ENCODE results near the gene PEX1.
"Not testable (repeated sequence)": the region's sequence is repeated elsewhere in the genome, so short reads cannot be mapped to it uniquely, and the experiment has no call there.

PEX1 gene

DNA sequence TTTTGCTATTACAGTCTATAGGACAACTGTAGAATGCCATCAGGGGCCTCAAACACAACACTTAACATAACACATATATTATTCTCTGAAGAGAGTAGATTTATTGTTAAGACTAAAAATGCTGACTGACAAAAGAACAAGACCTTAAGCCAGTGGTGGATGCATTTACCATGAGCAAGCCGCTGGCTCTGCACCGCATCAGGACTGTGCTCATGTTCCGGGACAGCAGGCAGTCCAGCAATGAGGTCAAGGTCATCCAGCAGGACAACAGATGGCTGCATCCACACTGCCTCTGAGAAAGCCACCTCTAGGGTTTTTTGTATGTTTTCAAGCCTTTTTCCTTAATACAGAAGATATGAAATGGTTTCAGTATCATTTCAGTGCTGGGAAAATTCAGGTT lies 23.8 kb downstream of the PEX1 start:
- DNase-seq (ENCODE audit: low spot score), result no peak

DNA sequence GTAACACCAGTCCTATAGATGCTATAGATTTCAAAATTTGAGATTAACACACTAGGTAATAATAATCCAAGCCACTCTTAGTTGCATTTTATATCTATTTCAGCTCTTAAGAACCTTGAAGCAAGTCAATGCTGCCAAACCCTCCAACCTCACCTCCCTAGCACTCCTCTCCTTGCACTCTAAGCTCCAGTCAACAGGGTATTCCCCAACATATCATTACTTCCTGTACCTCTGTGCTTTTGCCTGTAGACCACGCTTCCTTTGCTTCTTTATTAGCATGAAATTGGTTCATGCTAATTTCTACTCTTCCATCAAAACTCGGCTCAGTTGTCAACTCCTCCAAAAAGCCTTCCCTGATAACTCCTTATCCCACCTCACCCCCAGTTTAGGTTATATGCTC lies 24.6 kb downstream of the PEX1 start:
- DNase-seq (ENCODE audit: low spot score), result no peak

DNA sequence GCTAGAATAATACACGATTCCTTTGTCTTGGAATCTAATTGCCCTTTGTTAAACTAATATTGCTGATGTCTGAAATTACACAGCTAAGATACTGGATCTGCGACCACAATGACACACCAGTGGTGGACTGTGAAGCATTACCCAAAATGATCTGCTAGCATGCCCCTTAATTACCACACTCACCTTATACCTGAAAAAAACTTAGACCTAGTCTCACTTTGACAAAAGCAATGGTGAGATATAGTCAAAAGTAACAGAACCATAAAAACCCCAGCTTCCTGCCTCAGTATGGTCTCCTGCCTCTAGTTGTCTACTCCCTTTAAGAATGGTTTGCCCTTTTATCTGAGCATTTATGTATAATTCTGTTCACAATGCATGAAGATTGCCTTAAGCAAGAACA lies 29.8 kb downstream of the PEX1 start:
- DNase-seq (ENCODE audit: low spot score), result no peak

DNA sequence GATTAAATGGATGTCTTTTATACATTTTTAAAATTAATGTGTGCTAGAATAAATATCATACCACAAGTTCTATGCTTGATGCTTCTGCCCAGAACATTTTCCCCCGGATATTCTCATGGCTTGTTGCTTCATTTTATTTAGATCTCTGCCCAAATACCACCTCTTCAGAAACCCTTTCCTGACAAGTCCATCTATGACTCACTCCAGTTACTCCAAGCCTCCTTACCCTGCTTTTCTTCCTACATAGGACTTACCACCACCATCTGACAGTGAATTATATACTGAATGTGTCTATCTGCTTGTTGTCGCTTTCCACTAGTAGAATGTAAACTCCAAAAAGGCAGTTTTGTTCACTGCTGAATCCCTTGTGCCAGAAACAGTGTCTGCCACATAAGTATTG lies 31.4 kb downstream of the PEX1 start:
- no peak for DNase-seq (ENCODE audit: low spot score)

DNA sequence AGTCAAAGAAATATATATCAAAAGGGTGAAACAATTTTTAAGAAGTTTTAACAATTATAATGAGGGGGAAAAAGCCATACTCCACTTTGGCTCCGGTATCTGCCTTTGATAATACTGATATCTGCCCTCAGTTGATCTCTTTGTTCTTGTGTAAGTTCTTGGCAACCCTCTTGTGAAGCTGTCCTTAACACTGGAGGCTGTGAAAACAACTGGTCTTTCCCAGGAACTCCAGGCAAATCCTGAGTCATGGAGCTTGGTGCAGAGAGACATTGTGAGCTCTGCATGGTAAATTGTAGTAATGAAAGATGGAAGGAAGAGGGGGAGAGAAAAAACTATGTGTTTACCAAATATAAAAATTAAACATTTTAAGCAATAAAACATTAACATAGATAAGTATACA lies 38.7 kb downstream of the PEX1 start:
- no peak for DNase-seq (ENCODE audit: low spot score)

DNA sequence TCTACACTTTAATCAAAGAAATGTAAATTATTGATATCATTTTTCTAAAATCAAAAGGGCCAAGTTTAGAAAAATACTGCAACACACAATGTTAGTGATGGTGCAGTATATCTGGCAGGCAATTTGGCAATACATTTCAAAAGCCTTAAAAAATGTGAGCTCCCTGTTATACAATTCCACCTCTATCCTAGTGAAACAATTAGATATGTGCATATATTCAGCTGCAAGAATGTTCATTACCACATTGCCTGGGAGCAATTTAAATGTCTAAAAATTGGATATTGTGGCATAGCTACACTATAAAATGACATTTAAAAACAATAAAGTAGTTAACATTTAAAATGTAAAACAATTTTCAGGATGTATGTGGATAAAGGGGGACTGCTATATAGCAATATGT lies 40.5 kb downstream of the PEX1 start:
- DNase-seq (ENCODE audit: low spot score), result no peak

DNA sequence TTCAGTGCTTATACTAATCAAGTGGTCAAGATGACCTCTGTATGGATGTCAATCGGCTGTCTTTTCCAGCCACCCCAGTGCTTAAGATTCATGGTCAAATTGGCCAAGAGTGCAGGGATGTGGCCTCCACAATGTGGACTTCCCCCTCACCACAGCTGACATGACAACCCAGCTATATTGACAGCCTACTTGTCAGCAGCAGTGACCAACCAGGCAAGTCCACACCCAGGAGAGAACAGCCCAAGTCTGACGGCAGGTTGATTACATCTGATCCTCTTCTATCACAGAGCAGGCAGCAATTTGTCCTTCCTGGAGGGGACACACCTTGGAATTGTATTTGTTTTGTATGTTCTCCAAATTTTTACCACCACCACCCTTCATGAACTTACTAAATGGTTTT lies 42.3 kb downstream of the PEX1 start:
- DNase-seq (ENCODE audit: low spot score), result no peak

DNA sequence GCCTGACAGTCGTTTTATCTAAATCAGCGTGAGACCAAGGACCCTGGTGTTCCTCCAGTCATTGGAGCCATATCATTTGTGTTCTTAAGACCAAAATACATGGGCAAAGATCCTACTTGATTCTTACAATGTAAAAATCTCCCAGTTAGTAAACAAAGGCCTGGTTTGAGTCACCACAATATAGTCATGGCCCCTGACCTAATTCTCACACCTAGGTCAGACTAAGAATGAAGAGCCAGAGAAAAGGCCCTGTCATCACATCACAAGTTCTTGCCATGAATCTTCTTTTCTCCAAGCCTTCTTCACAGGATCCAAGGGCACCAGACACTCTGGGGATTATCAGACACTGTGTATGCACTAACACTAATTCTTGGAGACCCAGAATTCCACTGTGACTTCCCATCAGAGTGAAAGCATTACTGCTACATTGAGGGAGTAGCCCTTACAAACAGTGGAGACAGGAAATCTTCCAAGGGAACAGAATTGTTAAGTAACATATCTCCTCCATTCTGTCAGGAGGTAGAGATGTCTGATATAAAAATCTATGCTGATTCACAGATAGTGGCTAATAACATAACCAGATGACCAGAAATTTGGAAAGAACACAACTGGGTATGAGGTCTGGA lies 42.9 kb downstream of the PEX1 start:
- no peak for DNase-seq (ENCODE audit: low spot score)

DNA sequence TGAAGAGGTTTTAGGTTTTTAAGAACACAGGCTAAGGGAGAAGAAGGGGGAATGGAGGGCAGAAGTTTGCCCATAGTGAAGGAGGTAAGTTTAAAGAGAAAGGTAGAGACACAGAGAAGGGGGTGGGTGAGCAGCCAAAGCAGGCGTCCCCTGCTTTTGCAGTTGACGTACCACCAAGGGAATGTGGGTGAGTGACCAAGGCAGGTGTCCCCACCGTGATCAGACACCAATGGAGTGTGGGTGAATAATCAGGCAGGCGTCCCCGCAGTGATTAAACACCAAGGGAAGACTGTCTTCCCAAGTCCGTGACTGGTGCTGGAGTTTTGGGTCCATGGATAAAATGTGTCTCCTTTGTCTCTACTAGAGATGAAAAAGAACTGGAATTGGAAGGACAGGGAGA lies 44.1 kb downstream of the PEX1 start:
- DNase-seq (ENCODE audit: low spot score), result not testable (repeated sequence)

DNA sequence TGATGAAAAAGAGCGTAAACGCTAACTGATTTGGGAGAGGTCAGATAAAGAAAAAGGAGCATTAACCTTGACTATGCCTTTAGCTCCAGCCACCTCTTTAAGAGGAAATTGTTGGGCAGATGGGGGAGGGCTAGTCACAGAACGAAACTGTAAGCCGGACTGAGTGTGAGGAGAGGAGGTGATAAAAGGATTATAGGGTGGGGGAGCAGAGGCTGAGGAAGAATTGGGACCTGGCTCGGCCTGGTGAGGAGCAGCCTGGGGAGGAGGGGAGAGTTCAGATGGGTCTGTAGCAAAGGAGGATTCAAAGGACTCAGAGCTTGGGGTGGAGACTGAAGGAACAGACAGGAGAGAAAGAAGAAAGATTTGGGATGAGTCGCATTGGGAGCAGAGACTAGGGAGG lies 44.7 kb downstream of the PEX1 start:
- not testable (repeated sequence) for DNase-seq (ENCODE audit: low spot score)

DNA sequence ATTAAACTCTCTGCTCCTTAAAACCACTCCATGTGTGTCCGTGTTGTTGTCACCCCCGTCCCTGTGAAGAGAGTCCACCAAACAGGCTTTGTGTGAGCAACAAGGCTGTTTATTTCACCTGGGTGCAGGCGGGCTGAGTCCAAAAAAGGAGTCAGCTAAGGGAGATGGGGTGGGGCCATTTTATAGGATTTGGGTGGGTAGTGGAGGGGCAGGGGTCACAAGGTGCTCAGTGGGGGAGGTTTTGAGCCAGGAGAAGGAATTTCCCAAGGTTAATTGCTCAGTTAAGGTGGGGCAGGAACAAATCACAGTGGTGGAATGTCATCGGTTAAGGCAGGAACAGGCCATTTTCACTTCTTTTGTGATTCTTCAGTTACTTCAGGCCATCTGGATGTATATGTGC lies 49.2 kb downstream of the PEX1 start:
- DNase-seq (ENCODE audit: low spot score), result not testable (repeated sequence)

DNA sequence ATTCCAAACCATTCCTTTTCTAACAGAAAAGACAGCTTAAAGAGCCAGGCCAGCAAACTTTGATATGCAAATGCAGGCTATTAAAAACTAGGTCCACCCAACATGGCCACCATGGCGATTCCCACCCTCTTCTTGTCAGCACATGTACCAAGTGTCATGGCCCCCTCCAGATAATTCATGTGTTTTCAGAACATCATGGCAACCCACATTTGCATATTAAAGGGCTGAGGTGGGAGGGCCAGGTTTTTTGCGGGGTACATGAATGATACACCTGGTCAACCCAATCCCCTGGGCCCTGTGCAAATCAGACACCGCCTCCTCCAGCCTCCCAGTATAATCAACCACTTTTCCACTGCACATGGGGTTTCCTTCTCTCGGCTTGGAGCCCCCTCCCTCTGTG lies 49.6 kb downstream of the PEX1 start:
- no peak for DNase-seq (ENCODE audit: low spot score)

DNA sequence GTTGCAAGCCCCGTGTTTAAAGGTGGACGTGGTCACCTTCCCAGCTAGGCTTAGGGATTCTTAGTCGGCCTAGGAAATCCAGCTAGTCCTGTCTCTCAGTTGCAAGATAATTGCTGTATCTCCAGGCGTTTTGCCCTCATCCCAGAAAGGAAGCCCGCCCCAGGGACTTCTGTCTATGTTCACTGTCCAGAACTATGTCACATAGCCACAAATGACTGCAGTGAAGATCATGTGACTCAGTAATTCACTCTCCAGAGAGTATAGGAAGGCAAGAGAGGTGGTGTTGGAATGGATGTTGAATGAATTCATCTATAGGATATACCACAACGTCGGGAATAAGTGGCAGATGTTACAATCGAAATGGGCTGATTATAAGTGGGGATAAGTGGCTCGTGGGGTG lies 50.2 kb downstream of the PEX1 start:
- DNase-seq (ENCODE audit: low spot score), result no peak

DNA sequence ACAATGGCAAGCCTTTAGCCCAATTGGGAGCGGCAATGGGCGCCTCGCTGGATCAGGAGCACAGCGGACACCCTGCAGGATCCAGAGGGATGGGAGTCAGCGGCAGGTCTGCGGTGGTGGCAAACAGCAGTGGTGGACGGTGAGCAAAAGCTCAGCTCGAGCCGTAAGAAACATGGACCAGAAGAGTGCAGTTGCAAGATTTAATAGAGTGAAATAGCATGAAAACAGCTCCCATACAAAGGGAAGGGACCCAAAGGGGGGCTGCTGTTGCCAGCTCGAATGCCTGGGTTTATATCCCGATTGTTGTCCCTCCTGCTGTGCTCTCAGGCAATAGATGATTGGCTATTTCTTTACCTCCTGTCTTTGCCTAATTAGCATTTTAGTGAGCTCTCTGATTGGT lies 50.6 kb downstream of the PEX1 start, which contains the start of gene ERVW-1:
Gene ERVW-1 (minus strand): TSS at position 266 of the 400 bp plus-strand sequence. CDS start 7,565 bp downstream, outside the sequence.
- DNase-seq (ENCODE audit: low spot score), result not testable (repeated sequence)

DNA sequence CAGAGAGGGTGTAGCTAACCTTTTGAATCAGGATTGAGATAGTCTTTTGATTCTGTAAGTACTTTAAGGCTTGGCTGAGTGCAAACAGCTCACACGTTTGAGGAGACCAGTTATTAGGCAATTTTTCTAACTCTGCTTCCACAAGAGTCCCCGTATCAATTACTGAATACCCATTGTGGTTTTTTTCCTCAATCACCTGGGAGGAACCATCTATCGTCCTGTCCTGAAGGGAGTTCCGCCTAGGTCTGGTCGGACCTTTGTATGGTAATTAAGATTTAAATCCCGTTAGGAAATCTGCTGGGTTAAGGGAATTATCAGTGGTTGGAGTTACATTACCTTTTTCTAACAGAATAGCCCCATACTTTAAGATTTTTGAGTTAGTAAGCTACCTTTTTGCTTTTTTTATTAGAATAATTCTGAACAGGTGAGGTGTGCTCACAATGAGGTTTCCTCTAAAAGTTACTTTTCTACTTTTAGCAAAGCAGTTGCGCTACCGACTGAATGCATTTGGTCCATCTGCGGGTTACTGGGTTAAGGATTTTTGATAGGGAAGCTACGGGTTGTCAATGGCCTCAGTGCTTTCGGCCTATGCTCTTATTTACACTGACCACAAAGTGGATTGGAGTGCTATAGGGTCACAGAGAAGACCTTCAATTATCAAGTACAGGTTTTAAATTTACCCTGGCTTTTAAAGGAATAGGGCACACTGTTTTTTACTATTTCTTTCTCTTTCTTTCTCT lies 52.3 kb downstream of the PEX1 start:
- not testable (repeated sequence) for DNase-seq (ENCODE audit: low spot score)

DNA sequence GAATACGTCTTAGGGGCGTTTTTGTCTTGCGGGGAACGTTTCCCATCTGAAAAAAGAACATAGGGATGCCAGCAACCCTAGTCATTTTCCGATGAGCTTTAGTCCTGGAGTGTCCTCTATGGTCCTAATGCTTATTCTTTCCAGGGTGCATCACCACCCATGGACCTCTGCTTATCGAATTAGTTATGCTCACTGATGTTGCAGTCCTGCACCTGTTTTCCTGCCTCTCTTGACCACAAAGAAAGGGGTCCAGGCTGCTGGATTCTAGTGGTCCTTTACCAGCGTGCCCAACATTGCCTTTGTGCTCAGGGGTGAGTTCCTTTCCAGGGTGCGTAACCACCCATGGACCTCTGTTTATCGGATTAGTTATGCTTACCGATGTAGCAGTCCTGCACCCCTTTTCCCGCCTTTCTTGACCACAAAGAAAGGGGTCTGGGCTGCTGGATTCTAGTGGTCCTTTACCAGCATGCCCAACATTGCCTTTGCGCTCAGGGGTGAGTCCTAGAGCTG lies 53.0 kb downstream of the PEX1 start:
- not testable (repeated sequence) for DNase-seq (ENCODE audit: low spot score)

DNA sequence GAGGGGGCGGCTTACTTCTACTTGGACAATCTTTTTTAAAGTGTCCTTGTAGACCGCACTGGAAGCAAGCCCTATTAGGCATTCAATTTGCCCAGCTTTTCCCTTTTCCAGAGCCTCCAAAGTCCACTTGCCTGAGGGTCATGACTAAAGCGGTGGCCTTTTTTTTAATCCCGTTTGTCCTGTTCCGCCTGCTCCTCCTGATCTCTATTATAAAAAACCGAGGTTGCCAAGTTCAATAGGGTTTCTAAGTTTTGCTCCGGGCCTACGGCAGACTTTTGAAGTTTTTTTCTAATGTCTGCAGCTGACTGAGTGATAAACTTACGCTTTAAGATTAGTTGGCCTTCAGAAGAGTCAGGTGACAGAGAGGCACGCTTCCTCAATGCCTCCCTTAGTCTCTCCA lies 54.3 kb downstream of the PEX1 start:
- not testable (repeated sequence) for DNase-seq (ENCODE audit: low spot score)

DNA sequence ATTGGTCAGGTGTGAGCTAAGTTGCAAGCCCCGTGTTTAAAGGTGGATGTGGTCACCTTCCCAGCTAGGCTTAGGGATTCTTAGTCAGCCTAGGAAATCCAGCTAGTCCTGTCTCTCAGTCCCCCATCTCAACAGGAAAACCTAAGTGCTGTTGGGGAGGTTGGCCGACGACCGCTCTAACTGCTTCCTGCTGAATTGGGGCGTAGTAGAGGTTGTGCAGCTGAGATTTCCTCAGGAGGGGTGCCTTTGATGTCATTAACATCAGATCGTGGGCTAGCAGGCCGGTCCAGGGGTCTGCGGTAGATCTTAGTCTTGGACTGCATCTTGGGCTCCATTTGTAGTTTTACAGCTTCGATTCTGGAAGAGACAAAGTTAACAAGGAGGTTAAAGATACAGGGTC lies 59.7 kb downstream of the PEX1 start:
- DNase-seq (ENCODE audit: low spot score), result not testable (repeated sequence)

DNA sequence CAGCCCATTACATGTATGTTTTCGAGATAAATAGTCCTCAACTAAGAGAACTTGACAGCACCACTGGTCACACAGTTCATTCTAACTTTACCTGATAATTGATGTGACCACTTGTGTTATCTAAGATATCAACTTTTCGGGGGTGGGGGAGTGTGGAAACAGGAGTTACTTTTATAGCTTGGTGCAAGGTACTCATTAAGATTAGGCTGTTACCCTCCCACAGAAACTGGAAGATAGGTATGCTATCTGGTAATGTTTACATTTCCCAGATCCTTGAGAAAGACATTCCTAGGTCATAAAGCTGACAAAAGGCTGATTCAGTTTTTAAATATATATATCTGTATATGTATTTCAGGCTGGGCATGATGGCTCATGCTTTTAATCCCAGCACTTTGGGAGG lies 61.6 kb downstream of the PEX1 start:
- no peak for DNase-seq (ENCODE audit: low spot score)

DNA sequence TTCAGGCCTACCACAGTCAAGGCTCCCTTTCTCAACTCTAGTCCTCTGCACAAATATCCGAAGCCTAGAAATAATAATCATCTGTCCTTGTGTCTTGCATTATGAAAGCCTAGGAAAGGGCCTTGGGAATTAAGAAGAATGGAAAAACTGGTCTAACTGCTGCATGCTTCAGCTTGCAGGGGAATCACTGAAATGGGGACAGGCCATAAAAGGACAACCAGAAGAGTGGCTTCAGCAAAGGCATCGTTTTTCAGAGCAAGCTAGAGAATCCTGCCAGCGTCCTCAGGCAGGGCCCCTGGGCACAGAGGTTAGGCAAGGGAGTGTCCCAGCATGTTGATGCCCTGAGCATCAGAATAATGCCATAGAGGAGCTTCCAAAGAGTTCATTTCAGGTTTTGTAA lies 63.8 kb downstream of the PEX1 start:
- no peak for DNase-seq (ENCODE audit: low spot score)

DNA sequence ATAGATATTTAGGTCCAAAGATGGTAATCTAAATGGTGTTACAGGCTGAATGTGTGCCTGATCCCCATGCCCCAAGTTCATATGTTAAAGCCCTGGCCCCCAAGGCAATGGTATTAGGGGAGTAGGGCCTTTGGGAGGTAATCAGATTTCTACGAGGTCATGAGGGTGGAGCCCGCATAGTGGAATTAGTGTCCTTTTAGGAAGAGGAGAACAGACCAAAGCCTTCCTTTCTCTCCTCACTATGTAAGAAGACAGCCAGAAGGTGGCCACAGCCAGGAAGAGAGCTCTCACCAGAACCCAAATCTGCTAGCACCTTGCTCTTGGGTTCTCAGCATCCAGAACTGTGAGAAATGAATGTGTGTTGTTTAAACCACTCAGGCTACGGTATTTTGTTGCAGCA lies 65.8 kb downstream of the PEX1 start:
- DNase-seq (ENCODE audit: low spot score), result no peak

DNA sequence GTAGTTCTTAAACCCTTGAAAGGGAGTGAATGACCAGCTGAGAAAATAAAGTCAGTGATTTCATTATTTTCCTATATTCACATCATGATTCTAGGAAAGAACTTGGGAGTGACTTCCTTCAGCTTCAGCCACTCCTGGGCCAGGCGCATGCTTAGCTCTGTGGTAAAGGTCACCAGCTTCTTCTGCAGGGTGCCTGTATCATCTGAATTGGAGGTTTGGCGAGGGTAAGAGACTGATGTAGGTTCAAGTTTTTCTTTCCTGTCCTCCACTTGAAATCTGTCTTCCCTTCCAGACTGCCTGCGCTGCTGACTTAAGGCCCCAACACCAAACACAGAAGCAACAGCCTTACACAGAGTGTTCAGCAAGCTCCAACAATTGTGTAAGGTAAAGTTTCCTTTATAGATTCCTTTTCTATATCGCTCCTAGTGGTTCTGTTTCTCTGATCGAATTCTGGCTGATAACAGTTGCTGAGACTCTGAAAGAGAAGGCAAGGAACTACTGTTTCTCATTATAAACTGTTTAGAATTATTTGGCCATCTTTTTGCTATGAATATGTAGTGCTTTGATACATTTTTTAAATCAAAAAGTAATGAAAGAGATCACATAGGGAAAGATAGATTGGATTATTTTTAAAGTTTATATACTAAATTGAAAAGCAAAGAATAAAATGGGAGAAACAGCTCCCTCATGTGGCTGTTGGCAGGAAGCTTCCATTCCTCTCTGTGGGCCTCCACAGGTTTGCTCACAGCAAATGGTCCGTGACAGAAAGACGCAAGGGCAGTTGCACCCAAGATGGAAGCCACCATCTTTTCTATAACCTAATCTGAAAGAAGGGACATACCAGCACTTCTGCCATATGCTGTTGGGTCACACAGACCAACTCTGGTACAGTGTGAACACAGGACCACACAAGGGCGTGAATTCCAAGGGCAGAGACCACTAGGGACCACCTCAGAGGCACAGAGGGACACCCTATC lies 67.0 kb downstream of the PEX1 start:
- peak; percentile 36 for DNase-seq (ENCODE audit: low spot score)
